ENCODE results near the gene STRIT1.
"Not testable (repeated sequence)": the region's sequence is repeated elsewhere in the genome, so short reads cannot be mapped to it uniquely, and the experiment has no call there.

STRIT1 gene

DNA sequence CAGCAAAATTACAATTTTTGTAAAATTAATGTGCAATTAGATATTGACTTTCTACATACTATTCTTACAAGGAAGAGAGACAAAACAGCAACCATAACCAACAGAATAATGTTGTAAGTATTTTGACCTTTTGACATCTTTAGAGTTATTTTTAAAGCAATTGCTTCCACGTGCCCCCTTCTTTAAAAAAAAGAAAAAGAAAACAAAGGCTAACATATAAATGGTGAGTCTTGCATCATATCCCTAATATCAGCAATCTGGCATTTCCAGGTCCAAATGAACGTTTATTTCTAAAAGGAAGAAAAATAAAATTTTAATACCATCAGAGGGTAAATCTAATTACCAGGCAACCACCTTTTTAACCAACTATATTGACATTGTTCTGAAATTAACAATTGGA lies 19.3 kb upstream of the STRIT1 start:
- DNase-seq = peak; percentile 20

DNA sequence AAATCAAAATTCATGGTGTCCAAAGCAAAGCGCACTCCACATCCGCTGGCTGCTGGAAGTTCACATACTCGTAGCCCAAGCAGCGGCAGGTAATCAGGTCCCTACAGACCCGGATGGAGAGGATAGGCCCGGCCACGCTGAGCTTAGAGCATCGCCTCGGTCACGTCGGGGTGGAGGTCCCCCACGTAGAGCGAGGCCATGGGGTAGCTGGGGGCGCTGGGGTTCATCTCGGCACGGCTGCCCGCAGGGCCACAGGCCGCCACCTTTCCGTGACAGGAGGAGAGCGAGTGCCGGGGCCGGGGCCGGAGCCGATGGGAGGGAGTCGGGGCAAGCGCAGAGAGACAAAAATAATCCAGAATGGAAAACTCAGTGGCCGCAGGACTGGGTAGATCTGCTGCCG lies 16.1 kb upstream of the STRIT1 start:
- no peak for DNase-seq

DNA sequence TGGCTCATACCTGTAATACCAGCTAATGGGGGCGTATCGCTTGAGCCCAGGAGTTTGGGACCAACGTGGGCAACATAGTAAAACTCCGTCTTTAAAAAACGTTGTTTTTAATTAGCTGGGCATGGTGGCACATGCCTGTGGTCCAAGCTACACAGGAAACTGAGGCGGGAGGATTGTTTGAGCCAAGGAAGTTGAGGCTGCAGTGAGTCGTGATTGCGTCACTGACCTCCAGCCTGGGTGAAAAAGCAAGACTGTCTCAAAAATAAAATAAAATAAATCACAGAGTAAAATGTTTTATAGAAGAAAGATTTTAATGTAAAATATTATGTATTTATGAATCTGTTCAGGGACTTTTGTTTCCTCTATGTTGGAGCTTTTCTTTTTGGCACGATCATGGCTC lies 15.3 kb upstream of the STRIT1 start:
- DNase-seq = peak; percentile 73

DNA sequence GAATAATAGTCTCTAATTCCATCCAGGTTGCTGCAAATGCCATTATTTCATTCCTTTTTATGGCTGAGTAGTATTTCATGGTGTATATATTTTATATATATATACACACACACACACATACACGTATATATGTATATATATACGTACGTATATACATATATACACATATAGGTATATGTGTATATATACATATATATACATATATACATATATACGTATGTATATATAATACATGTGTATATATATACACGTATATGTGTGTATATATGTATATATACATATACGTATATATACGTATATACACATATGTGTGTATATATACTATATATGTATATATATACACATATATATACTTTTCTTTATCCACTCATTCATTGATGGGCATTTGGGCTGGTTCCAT lies 13.7 kb upstream of the STRIT1 start:
- DNase-seq = no peak

GRCh38 chr3:155304394-155304793 lies 10.9 kb upstream of the STRIT1 start:
- DNase-seq = no peak

DNA sequence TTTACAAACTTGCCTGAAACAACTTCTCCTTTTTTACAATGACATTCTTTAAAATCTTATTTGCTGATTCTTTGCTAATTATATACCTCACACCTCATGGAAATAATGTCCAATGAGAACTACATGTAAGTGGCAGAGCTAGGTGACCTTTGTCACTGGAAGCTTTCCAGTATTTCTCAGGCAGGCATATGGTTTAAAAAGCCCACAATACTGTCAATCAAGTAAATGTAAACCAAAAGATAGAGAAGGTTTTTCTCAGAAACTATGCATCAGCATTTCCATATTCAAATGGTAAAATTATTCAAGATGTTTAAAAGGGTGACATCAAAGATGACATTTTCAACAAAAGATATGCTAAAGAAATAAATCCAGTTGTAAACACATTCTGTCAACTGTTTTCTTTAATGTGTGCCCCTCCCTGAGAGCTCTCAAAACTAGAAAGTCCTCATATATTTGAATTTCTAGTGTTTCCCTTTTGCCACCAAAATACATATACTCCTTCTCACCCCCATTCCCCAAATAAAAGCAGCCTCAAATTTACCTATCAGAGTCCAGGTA lies 10.1 kb upstream of the STRIT1 start:
- no peak for DNase-seq

DNA sequence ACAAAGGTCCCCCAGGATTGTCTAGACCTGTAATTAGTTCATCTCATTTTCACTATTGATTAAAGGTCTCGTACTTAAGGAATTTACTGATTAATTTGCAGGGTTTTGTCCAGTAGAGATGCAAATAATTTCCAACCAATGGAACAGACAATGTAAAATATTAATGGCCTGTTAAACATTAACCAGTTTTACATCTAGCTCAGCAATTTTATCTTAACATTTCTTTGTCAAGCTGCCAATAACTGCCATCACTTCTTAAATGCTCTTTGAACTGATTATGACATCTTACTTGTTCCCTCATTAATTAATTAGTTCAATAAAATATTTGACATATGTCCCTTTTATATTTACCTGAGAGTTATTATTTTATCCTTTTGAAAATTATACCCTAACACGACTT lies 9.4 kb upstream of the STRIT1 start:
- DNase-seq = no peak

DNA sequence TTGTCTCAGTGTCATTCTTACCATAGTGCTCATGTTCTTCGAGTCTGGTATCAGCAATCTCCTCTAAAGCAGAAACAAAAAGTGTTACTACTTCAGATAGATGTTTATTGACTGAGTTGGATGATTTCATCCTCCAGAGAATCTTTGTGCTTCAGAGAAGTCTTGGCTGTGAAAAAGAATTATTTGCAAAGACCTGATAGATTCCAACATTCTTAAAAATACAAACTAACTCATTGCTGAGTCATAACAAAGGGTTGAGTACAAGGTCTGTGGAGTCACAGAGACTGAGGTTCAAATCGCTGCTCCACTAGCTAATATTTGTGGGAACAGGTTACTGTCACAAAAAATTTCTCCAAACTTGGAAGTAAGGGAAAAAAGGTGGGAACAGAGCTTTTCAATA lies 9.0 kb upstream of the STRIT1 start:
- DNase-seq = peak; percentile 69

DNA sequence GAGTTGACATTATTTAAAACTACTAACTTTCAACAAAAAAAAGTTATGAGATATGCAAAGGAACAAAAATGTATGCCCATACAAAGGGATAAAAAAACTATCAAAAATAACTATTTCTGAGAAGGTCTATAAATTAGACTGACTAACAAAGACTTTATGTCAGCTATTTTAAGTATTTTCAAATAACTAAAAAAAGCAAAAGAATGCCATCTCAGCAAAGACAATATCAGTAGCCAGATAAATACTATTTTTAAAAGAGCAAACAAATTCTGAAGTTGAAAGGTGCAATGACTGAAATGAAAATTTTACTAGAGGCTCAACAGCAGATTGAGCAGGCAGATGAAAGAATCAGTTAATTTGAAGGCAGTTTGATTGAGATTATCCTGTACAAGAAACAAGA lies 3.6 kb upstream of the STRIT1 start:
- DNase-seq = no peak

DNA sequence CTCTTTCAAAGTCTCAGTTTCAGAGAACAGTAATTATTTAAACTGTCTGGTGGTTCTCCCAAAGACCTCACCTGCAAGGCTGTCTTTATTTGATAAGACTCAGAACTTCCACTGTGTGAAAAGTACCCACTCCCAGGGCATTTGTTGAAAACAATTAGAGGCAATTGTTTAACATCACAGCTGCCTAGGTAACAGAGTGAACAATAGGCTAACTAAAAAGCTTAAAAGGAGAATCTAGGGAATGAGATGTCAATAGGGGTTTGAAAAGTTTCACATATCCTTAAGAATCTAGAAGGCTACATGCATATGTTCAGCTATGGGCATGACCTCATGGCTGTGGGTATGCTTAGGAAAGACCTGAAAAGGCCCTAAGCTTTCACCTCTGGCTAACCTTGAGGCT lies 2.9 kb upstream of the STRIT1 start:
- DNase-seq = no peak

DNA sequence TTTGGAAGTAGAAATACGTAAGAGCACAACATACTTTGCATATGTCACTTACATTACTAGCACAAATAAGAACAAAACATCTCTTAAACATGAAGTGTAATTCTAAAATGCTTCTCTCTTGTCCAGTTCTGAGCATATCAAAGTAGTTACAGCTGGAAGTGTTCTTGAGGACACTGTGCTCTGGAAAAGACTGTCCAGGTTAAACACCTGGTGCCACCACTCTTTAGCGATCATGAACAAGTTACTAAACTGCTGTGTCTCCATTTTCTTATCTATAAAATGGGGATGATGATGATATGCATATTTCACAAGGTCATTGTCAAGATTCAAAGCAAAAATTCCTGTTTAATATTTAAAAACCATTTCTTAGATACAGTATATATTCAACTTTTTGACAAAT lies 790 bp downstream of the STRIT1 start:
- no peak for DNase-seq

DNA sequence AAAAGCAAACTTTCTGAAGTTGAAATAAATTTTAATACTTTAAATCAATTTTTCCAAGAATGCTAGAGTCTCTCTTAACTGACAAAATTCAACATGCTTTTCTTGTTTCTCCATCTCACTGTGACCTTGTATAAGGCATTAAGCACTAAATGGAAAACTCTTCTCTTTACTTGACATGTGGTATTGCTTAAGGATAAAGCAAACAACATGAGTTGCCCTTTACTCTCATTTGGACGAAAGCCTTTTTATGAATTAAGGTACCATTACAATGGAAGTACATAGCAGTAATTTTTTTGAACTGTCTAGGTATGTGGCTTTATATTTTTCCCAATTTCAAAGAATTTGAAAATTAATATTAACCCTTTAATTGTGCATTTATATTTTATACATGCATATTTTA lies 1.4 kb downstream of the STRIT1 start:
- DNase-seq = no peak

- DNase-seq = peak; percentile 45
Observed at GRCh38 chr3:155286736-155287135, 6.7 kb downstream of the STRIT1 start.

GRCh38 chr3:155285936-155286335 lies 7.5 kb downstream of the STRIT1 start:
- DNase-seq = no peak

GRCh38 chr3:155283092-155284056 lies 10.1 kb downstream of the STRIT1 start:
- no peak for DNase-seq

DNA sequence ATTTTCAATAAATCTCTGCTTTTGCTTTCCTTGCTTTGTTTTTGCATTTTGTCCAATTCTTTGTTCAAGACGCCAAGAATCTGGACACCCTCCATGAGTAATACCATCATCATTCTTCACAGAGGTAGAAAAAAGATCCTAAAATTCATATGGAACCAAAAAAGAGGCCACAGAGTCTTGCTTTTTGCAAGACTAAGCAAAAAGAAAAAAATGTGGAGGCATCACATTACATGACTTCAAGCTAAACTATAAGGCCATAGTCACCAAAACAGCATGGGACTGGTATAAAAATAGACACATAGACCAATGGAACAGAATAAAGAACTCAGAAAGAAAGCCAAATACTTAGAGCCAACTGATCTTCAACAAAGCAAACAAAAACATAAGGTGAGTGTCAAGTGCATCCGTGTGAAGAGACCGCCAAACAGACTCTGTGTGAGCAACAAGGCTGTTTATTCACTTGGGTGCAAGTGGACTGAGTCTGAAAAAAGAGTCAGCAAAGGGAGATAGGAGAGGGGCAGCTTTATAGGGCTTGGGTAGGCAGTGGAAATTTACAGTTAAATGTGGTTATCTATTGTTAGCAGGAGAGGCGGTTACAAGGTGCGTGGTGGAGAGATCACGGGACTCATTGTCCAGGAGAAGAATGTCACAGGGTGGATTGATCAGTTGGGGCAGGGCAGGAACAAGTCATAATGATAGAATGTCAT lies 10.9 kb downstream of the STRIT1 start:
- DNase-seq = peak; percentile 80

DNA sequence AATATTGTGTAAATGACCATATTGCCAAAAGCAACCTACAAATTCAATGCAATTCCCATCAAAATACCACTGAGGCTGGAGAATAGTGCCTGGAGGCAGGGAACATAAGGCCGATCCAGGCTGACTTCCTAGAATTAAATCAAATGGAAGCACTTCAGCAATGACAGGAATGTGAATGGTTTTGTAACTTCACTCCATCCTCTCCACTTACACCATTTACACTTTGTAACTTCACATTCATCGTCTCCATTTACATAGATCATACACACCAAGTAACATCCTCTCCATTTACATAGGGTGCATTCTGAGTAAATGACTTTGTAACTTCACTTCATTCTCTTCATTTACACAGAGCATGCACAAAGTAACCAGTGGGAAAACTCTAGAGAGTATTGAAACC lies 11.6 kb downstream of the STRIT1 start:
- peak; percentile 40 for DNase-seq

- not testable (repeated sequence) for DNase-seq
Observed at GRCh38 chr3:155276089-155276488, 17.4 kb downstream of the STRIT1 start.

- DNase-seq = not testable (repeated sequence)
Observed at GRCh38 chr3:155275159-155275754, 18.2 kb downstream of the STRIT1 start.

- not testable (repeated sequence) for DNase-seq
Observed at GRCh38 chr3:155274435-155274834, 19.0 kb downstream of the STRIT1 start.

DNA sequence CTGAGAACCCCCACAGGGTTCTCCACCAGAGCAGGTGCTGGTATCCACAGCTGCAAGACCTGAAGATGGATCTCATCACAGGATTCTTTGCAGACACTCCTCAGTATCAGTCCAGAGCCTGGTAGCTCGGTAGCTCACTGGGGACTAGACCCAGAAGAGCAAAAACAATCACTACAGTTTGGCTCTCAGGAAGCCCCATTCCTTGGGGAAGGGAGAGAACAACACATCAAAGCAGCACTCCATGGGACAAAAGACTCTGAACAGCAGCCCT lies 22.2 kb downstream of the STRIT1 start:
- no peak for DNase-seq

DNA sequence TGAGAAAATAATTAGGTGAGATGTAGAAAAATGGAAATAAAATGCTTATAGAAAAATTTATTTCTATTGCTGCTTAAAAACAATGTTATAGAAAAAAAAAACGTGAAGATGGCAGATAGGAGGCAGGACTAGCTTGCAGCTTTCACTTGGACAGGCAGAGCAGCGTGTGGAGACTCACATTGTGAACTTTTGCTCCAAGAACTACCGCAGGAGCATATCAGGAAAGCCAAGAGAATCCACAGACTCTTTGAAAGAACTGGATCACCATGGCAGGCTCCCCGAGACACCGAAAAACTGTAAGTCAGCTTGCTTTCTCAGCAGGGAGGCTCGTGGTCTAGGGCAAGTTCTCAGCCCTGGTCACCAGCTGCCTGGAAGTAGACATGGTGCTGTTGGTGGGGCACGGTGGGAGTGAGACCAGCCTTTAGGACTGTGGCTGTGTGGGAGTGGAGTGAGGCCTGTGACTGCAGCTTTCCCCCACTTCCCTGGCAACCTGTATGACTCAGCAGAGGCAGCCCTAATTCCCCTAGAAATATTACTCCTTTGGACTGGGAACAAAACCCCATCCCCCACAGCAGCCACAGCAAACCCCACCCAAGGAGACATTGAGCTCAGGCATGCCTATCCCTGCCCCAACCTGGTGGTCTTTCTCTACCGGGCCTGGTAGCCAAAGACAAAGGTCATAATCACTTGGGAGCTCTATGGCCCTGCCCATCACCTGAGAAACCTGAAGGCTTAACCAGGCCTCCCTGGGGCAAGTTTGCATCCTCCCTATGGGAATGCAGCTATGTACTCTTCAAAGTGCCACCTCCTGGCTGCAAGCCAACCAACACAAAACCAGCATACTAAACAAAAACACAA lies 22.8 kb downstream of the STRIT1 start:
- DNase-seq = no peak
